GM18909 (cell line): Measurements from ENCODE around the gene FAM76A.
A peak's percentile ranks its signal among the peaks of the same experiment; 100 is the strongest.
"Not testable (repeated sequence)": the region's sequence is repeated elsewhere in the genome, so short reads cannot be mapped to it uniquely, and the experiment has no call there.

Source experiments
- ATAC-seq: cut with Tn5 transposase; IDR thresholded peaks from one replicate; pipeline ENCODE4 v1.9.1; 2021; ENCODE audit warnings: mild to moderate bottlenecking; ENCODE audit not compliant: unreplicated experiment, poor library complexity

The FAM76A gene

DNA sequence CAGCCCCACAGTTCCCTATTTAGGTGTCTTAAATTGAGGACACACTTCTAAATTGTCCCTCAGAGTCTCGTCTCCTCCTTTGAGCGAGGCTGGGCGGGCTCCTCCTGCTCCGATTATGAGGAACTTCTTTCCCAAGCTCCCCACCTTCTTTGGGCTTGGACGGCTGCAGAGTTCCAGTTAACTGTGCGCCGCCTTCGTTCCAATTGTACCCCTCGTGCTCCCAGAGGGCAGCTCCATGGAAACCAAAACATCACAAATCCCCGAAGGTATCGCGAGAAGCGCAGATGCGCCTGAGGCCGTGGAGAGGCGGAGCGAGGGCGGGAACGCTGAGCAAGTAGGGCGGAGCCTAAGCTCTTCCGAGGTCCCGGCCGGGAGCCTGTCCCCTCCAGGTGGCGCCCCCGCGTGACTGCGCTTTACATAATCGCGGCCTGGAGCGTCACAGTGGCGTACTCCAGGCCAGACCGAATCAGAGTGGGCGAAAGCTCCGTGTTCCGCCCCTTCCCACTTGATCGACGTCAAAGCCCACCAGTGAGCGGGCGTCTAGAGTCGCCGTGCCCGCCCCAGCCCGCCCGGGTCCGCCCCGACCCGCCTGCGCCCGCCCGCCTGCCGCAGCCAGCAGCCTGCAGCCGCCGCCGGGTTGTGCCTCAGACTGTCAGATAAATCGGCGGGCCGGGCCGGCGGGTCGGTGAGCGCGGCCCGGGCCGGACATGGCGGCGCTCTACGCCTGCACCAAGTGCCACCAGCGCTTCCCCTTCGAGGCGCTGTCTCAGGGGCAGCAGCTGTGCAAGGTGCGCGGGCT, at the start of gene FAM76A:
Gene FAM76A, plus strand, starts transcription at position 588 of the 799 bp plus-strand sequence. Its CDS starts 120 bp downstream, at position 708.
- ATAC-seq = peak; percentile 95

- no peak for ATAC-seq
These were observed 49.4 kb upstream of the FAM76A start for GRCh38 chr1:27676410-27676809.

DNA sequence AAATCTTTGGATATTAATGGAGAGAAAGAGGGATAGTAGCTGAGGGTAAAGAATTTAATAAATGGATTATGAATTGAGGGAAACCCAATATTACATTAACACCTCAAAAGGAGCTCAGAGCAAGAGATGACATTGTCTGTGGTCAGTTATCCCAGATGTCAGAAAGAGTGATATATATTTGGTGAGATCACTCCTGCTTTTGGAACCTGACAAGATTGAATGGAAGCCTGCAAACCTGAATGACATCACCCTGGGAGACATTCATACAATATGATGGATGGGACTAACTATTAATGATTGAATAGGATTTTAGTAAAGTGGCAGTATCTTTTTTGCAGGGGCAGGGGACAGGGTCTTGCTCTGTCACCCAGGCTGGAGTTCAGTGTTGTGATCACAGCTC, 47.0 kb upstream of the FAM76A start:
- no peak for ATAC-seq

DNA sequence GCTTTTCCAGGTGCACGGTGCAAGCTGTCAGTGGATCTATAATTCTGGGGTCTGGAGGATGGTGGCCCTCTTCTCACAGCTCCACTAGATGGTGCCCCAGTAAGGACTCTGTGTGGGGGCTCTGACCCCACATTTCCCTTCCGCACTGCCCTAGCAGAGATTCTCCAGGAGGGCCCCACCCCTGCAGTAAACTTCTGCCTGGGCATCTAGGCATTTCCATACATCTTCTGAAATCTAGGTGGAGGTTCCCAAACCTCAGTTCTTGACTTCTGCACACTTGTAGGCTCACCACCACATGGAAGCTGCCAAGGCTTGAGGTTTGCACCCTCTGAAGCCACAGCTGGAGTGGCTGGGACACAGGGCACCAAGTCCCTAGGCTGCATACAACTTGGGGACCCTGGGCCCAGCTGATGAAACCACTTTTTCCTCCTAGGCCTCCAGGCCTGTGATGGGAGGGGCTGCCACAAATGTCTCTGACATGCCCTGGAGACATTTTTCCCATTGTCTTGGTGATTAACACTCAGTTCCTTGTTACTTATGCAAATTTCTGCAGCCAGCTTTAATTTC, 45.5 kb upstream of the FAM76A start:
- ATAC-seq = not testable (repeated sequence)

DNA sequence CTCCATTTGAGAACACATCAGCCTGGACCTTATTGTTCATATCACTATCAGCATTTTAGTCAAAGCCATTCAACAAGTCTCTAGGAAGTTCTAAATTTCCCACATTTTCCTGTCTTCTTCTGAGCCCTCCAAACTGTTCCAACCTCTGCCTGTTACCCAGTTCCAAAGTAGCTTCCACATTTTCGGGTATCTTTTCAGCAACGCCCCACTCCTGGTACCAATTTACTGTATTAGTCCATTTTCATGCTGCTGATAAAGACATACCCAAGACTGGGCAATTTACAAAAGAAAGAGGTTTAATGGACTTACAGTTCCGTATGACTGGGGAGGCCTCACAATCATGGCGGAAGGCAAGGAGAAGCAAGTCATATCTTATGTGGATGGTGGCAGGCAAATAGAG, 44.2 kb upstream of the FAM76A start:
- ATAC-seq = not testable (repeated sequence)

- ATAC-seq = no peak
These were observed 43.3 kb upstream of the FAM76A start for GRCh38 chr1:27682351-27682944.

- ATAC-seq = no peak
These were observed 41.6 kb upstream of the FAM76A start for GRCh38 chr1:27684176-27684575.

DNA sequence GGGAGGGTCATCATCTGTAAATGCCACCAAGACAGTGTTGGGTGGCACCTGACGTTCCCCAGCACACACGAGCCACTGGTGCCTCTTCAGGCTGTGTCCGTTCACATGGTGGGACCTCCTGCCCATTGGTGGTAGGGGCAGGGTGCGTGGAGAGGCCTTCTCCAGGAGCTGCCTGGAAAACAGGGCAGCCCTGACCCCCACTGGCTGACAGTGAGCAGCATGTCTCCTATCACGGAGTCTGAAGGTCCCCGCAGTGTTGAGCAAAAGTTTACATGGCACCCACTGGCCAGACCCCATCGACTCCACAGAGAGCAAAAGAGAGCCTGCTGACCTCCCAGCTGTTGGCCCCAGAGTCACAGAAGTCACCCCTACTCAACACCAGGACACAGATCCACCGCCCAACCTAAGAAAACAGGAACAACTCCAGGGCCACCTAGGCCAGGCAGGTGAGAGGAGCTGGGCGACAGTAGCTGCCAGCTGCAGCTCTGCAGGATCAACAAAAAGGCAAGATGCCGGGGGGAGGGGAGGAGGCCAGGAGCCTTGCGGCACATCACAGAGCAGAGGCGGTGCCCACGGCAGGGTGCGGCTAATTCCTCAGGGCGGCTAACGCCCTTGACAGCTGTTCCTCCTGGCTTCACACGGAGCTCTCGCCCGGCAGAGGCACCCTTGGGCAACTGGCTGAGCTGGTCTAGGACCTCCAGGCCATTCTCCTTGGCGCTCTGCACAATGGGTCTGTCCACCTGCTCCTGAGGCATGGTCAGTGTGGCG, 39.4 kb upstream of the FAM76A start:
- ATAC-seq = no peak

GRCh38 chr1:27687906-27688305, 37.9 kb upstream of the FAM76A start:
- no peak for ATAC-seq

- ATAC-seq = no peak
These were observed 36.2 kb upstream of the FAM76A start for GRCh38 chr1:27689423-27690173.

DNA sequence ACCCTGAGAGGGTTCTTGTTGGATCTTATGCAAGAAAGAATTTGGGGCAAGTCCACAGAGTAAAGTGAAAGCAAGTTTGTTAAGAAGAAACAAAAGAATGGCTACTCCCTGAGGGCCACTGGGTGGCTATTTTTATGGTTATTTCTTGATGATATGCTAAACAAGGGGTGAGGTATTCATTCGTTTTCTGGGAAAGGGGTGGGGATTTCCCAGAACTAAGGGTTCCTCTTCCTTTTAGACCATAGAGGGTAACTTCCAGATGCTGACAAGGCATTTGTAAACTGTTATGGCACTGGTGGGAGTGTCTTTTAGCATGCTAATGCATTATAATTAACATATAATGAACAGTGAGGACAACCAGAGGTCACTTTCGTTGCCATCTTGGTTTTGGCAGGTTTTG, 35.6 kb upstream of the FAM76A start:
- no peak for ATAC-seq

GRCh38 chr1:27696835-27697234, 28.9 kb upstream of the FAM76A start:
- not testable (repeated sequence) for ATAC-seq

- ATAC-seq = no peak
These were observed 20.8 kb upstream of the FAM76A start for GRCh38 chr1:27704958-27705357.

- ATAC-seq = no peak
These were observed 20.2 kb upstream of the FAM76A start for GRCh38 chr1:27705545-27705944.

DNA sequence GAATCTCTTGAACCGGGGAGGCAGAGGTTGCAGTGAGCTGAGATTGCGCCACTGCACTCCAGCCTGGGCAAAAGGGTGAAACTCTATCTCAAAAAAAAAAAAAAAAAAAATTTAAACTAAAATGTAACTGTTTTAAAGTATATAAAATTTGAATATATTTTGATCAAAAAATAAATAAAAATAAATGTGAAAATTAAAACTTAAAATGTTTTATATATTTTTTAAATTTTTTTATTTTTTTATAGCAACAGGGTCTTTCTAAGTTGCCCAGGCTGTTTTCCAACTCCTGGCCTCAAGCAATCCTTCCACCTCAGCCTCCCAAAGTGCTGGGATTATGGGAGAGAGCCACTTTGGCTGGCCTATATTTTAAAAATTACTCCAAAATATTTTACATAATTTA, 15.2 kb upstream of the FAM76A start:
- no peak for ATAC-seq

DNA sequence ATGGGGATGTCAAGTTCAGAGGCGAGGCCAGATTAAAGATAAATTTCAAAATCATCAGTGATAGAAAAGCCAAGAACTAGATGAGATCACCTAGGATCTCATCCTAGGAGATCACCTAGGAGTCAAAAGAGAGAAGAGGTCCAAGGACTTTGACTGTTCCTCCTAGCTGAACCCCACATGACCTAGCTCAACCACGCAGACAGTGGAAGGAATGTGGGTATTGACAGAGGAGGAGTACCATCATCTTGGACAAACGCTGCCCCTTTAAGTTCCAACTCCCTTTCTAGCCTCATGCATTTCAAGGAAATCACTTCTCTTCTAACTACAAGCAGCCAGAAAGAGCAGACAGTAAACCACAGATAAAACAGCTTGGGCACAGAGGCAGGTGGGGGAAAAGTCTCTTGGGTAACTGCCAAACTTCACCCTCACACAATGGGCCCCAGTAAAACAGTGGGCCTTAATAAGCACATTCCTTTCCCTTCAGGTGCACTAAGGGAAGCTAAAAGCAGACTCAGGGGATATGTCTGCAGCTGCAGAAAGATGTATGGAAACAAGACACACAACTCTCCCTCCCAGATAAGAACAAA, 12.5 kb upstream of the FAM76A start:
- no peak for ATAC-seq

DNA sequence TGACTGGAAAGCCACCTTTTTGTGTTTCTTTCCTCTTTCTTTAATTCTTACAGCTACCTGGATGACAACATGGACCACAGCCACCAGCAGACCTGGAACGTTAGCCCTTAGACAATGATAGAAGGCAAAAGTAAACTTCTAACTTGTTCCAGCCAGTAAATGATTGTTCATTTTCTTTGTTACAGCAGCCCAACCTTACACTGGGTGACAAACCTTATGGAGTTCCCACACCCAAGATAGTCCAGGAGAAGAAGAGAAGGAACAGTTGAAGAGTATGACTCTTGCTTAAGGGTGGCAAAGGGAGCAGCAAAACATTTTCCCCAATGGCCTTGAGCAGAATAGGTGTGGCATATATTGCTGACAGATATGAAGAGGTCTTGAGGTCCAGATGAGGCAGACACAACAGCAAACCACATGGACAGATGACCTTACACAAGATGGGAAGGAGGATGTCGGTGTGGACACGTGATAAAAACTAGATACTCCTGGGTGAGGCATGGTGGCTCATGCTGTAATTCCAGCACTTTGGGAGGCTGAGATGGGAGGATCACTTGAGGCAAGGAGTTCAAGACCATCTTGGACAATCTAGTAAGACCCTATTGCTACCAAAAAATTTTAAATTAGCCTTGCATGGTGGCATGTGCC, 11.8 kb upstream of the FAM76A start:
- no peak for ATAC-seq

DNA sequence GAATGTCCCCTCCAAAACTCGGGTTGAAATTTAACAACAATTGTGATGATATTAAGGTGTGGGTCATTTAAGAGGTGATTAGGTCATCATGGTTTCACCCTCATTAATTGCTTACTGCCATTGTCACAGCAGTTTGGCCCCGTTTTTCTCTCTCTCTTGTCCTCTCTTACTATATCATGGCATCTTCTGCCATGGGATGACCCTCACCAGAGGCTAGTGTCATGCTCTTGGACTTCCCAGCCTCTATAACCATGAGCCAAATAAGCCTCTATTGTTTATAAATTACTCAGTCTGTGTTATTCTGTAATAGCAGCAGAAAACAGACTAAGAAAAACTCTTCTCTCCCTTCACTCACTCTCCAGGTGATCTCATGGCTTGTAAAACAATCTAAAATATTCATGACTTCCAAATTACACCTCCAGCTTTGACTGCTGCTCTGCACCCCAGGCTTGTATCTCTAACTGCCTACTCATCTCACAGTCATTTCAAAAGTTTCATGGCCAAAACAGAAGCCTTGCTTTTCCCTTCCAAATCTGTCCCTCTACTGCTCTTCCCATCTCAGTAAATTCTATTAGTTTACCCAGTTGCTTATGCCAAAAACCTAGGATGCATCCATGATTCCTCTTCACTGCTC, 9.4 kb upstream of the FAM76A start:
- ATAC-seq = no peak
